Vagina (tissue), 2 donors: ENCODE data around the gene VPS41. TPM values are rescaled to one million over a fixed set of nuclear protein-coding genes. Genes with fewer than 3 reads are reported as not detected.

Experiments used
- DNase-seq, 2 donors: peaks; one replicate each; pipeline ENCODE4 v3.0.0-alpha.2; 2017; ENCODE audit errors: extremely low spot score in 2 of 2
- H3K27ac ChIP-seq: fragments of 200-600 bp; sonication (generic); one replicate; pipeline ENCODE4 v1.5.1; 2019
- H3K27me3 ChIP-seq: fragments of 200-600 bp; sonication (generic); one replicate; pipeline ENCODE4 v1.5.1; 2019
- H3K36me3 ChIP-seq, 2 donors: fragments of 200-600 bp; sonication (generic); one replicate each; pipeline ENCODE4 v1.5.1; 2017 to 2019
- H3K4me1 ChIP-seq: fragments of 200-600 bp; sonication (generic); one replicate; pipeline ENCODE4 v1.5.1; 2019
- H3K4me3 ChIP-seq, 2 donors: fragments of 200-600 bp; sonication (generic); 1 replicate in 1 of 2; 2 replicates in 1 of 2; pipeline ENCODE4 v1.5.1; 2016 to 2019
- H3K9me3 ChIP-seq: fragments of 200-600 bp; sonication (generic); one replicate; pipeline ENCODE4 v1.5.1; 2019
- POLR2A ChIP-seq, 2 donors: fragments of 450-650 bp; IDR thresholded peaks; one replicate each; pipeline ENCODE4 v1.6.1; 2017; ENCODE audit warnings: antibody characterized with exemption in 2 of 2, mild to moderate bottlenecking in 2 of 2, moderate library complexity in 2 of 2
- POLR2AphosphoS5 ChIP-seq, 2 donors: sonication (generic); formaldehyde crosslinking; IDR thresholded peaks; one replicate each; pipeline ENCODE4 v1.9.0; 2017; ENCODE audit warnings: antibody characterized with exemption in 2 of 2, mild to moderate bottlenecking in 2 of 2, low read depth in 1 of 2; ENCODE audit not compliant: insufficient read depth in 1 of 2
- intact Hi-C: fragments of 100-400 bp; cut with DNase I; formaldehyde crosslinking; loops from one replicate; pipeline ENCODE4 v1.15.1; 2023
- total RNA-seq: library from RNA; depleted of rRNA; stranded (reverse); fragments of >200 nt; gene quantifications from one replicate; pipeline ENCODE4 v1.2.3, GENCODE V29; 2016
- TF ChIP-seq, protein P1 (sequence below), 3 experiments: fragments of 450-650 bp in 2 of 3; fragments of 200-600 bp in 1 of 3; sonication (generic) in 1 of 3; IDR thresholded peaks; one replicate each; pipeline ENCODE4 v1.5.1; 2017 to 2019; ENCODE audit warnings: antibody characterized with exemption in 3 of 3, mild to moderate bottlenecking in 2 of 3, moderate library complexity in 2 of 3

VPS41 gene
- total RNA-seq: 46.7 TPM

DNA sequence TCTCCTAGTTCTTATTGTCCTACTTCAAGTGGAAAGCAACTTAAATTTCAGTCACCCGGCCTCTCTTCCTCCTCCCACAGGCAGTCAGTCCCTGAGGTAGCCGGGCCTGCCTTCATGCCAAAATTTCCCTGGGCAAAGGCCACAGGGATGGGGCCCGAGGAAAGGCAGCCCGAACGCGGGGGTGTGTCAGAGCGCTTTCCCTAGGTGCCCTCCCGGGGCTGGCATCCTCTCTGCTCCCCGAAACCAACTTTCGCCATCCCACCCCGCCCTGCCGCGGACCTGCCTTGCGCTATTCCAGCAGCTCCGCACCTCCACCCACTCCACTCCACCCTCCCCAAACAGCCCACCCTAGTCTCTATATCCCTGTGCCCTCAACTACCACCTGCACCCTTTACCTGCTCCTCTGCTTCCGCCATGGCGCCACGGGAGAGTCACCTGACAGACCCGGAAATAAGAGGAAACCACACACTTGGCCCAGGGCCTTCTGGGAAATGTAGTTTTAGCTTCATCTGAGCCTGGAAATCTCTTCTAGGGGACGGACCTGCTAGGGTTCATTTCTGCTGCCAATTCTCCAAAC, at the start of gene VPS41:
VPS41 (minus strand) TSS at position 433 of the 577 bp plus-strand sequence; CDS start at position 416, 17 bp downstream.
- no peaks in the 10 kb centered on the region for H3K9me3 ChIP-seq
- TF ChIP-seq POLR2AphosphoS5 (IDR thresholded peaks at IDR 0.05; ENCODE audit: insufficient read depth in 1 of 2, low read depth in 1 of 2): peak; percentile 55 to 79
- TF ChIP-seq POLR2A (IDR thresholded peaks at IDR 0.05): no peak
- H3K27me3 ChIP-seq: no peaks in the 10 kb centered on the region
- H3K36me3 ChIP-seq: no peaks in the 10 kb centered on the region
- intact Hi-C loops: no loop called here
- peaks cover 11% of the 10 kb centered on the region for H3K4me1 ChIP-seq
- no peak for DNase-seq
- H3K27ac ChIP-seq: peak within 1 kb of the TSS; percentile 51
- peak within 1 kb of the TSS; percentile 70 to 77 for H3K4me3 ChIP-seq

DNA sequence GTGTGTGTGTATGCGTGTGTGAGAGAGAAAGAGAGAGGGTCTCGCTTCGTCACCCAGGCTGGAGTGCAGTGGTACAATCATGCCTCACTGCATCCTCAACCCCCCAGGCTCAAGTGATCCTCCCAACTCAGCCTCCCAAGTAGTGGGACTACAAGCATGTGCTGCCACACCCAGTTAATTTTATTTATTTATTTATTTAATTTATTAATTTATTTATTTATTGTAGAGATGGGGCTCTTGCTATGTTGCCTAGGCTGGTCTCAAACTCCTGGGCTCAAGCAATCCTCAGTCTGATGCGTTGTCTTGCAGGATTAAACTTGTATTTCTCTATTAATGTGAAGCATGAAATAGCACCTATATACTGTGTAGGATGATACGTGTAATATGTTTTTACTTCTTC, 46.9 kb upstream of the VPS41 start:
- DNase-seq: no peak
- no peak overlapping the region for H3K27ac ChIP-seq
- no peaks in the 10 kb centered on the region for H3K27me3 ChIP-seq
- no peak for TF ChIP-seq POLR2AphosphoS5 (IDR thresholded peaks at IDR 0.05; ENCODE audit: insufficient read depth in 1 of 2, low read depth in 1 of 2)
- TF ChIP-seq, protein P1, sequence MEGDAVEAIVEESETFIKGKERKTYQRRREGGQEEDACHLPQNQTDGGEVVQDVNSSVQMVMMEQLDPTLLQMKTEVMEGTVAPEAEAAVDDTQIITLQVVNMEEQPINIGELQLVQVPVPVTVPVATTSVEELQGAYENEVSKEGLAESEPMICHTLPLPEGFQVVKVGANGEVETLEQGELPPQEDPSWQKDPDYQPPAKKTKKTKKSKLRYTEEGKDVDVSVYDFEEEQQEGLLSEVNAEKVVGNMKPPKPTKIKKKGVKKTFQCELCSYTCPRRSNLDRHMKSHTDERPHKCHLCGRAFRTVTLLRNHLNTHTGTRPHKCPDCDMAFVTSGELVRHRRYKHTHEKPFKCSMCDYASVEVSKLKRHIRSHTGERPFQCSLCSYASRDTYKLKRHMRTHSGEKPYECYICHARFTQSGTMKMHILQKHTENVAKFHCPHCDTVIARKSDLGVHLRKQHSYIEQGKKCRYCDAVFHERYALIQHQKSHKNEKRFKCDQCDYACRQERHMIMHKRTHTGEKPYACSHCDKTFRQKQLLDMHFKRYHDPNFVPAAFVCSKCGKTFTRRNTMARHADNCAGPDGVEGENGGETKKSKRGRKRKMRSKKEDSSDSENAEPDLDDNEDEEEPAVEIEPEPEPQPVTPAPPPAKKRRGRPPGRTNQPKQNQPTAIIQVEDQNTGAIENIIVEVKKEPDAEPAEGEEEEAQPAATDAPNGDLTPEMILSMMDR (IDR thresholded peaks at IDR 0.05): no peak
- no peak for TF ChIP-seq POLR2A (IDR thresholded peaks at IDR 0.05)
- no peaks in the 10 kb centered on the region for H3K36me3 ChIP-seq
- no peak overlapping the region for H3K4me3 ChIP-seq
- H3K4me1 ChIP-seq: no peaks in the 10 kb centered on the region
- intact Hi-C loops: no loop called here
- no peaks in the 10 kb centered on the region for H3K9me3 ChIP-seq

DNA sequence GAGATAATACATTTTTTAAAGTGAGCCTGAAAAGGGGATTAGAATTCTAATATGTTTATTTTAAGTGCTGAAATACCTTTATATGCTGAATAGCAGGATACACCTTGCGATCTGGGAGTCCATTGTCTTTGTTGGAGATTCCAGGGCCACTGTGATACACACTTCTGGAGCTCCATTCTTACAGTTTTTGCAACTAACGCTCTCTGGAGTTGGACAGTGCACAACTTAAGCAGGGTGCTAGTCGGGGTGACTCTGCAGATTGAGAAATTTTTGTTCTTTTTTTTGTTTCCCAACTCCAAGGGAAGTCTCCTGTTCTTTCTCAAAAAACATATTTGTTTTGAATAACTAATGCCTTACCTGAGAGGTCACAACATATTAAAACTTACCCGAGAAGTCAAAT, 45.0 kb upstream of the VPS41 start:
- no peak overlapping the region for H3K4me3 ChIP-seq

DNA sequence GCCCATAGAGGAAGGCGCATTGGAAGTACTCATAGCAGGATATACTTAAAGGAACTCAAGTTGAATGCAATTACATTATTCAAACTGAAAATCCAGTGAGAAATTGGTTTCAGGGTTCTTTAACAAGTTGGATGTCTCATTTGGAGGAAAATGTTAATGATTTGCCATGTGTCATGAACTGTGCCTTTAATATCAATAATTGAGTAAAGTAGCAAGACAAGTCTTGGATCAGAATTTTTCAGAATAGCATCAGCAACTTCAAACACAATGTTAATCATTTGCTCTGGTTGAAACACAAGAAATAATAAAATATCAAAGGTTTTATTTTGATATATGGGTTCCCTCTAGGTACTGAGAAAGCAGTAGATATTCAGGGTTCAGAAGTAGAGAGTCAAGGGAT, 44.2 kb upstream of the VPS41 start:
- no peaks in the 10 kb centered on the region for H3K36me3 ChIP-seq
- no peaks in the 10 kb centered on the region for H3K9me3 ChIP-seq
- no peak overlapping the region for H3K4me3 ChIP-seq
- H3K27me3 ChIP-seq: no peaks in the 10 kb centered on the region
- no peak for DNase-seq
- intact Hi-C loops: no loop called here
- peaks cover 4% of the 10 kb centered on the region for H3K4me1 ChIP-seq
- H3K27ac ChIP-seq: no peak overlapping the region
- no peak for TF ChIP-seq POLR2A (IDR thresholded peaks at IDR 0.05)
- no peak for TF ChIP-seq POLR2AphosphoS5 (IDR thresholded peaks at IDR 0.05; ENCODE audit: insufficient read depth in 1 of 2, low read depth in 1 of 2)
- TF ChIP-seq, protein P1 (IDR thresholded peaks at IDR 0.05): no peak

More for the DNA sequence above, 45.0 kb upstream of the VPS41 start:
- intact Hi-C loops: no loop called here
- Histone ChIP-seq H3K9me3 (no peaks in the 10 kb centered on the region), H3K4me1 (peaks cover 4% of the 10 kb centered on the region), H3K27ac (no peak overlapping the region), H3K27me3 (no peaks in the 10 kb centered on the region), H3K36me3 (no peaks in the 10 kb centered on the region)
- TF ChIP-seq, protein P1 (IDR thresholded peaks at IDR 0.05): no peak
- TF ChIP-seq POLR2AphosphoS5 (IDR thresholded peaks at IDR 0.05; ENCODE audit: insufficient read depth in 1 of 2, low read depth in 1 of 2): no peak
- TF ChIP-seq POLR2A (IDR thresholded peaks at IDR 0.05): no peak
- no peak for DNase-seq

DNA sequence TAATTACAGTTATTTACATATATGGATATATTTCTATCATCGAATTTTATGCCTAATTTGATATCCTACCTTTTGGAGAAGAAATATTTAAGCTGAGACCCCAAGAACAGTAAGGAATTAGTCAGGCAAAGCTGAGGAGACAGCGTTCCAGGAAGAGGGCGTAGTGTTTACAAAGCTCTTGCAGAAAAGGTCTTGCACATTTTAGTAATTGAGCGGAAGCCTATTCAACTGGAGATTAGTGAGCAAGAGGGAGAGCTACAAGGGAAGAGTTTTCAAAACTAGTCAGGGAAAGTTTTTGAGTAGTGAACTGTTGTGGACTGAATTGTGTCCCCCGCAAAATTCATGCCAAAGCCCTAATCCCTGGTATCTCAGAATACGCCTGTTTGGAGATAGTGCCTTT, 42.2 kb upstream of the VPS41 start:
- peaks cover 4% of the 10 kb centered on the region for H3K4me1 ChIP-seq
- no peak for DNase-seq
- TF ChIP-seq, protein P1 (IDR thresholded peaks at IDR 0.05): no peak
- TF ChIP-seq POLR2AphosphoS5 (IDR thresholded peaks at IDR 0.05; ENCODE audit: insufficient read depth in 1 of 2, low read depth in 1 of 2) (no peak), POLR2A (IDR thresholded peaks at IDR 0.05) (no peak)
- H3K27me3 ChIP-seq: no peaks in the 10 kb centered on the region
- intact Hi-C loops: no loop called here
- H3K4me3 ChIP-seq: no peak overlapping the region
- no peaks in the 10 kb centered on the region for H3K36me3 ChIP-seq
- H3K27ac ChIP-seq: no peak overlapping the region
- H3K9me3 ChIP-seq: no peaks in the 10 kb centered on the region
